Gastroesophageal sphincter (tissue), 4 donors: ENCODE measurements around the gene TSHZ2. TPM values are rescaled to one million over a fixed set of nuclear protein-coding genes. Genes with fewer than 3 reads are reported as not detected.

ENCODE experiments used
- ATAC-seq: fragments of 150-250 bp; one replicate; pipeline ENCODE4 v1.9.1; 2016; ENCODE audit warnings: mild to moderate bottlenecking, moderate library complexity
- H3K27ac ChIP-seq, 4 donors: fragments of 200-600 bp; sonication (generic) in 3 of 4; 1 replicate in 3 of 4; 2 replicates in 1 of 4; pipeline ENCODE4 v1.5.1; 2016 to 2019
- H3K27me3 ChIP-seq: fragments of 200-600 bp; sonication (generic); one replicate; pipeline ENCODE4 v1.5.1; 2019
- H3K36me3 ChIP-seq, 2 donors: fragments of 200-600 bp; sonication (generic); one replicate each; pipeline ENCODE4 v1.5.1; 2019; ENCODE audit warnings: control low read depth in 1 of 2
- H3K4me1 ChIP-seq, 3 donors: fragments of 200-600 bp; sonication (generic); 1 replicate in 2 of 3; 2 replicates in 1 of 3; pipeline ENCODE4 v1.5.1; 2016 to 2019; ENCODE audit warnings: control low read depth in 2 of 3
- H3K4me3 ChIP-seq, 2 donors: fragments of 200-600 bp; sonication (generic); one replicate each; pipeline ENCODE4 v1.5.1; 2019; ENCODE audit warnings: mild to moderate bottlenecking in 1 of 2, moderate library complexity in 1 of 2
- H3K9me3 ChIP-seq, 3 donors: fragments of 200-600 bp; sonication (generic); one replicate each; pipeline ENCODE4 v1.5.1; 2017 to 2019; ENCODE audit warnings: control low read depth in 2 of 3
- EP300 ChIP-seq: sonication (generic); formaldehyde crosslinking; IDR thresholded peaks from one replicate; pipeline ENCODE4 v1.6.1; 2017; ENCODE audit warnings: antibody characterized with exemption, mild to moderate bottlenecking
- POLR2A ChIP-seq, 2 donors: fragments of 450-650 bp; IDR thresholded peaks; one replicate each; pipeline ENCODE4 v1.6.1; 2017; ENCODE audit warnings: antibody characterized with exemption in 2 of 2, mild to moderate bottlenecking in 2 of 2, moderate library complexity in 1 of 2
- POLR2AphosphoS5 ChIP-seq: sonication (generic); formaldehyde crosslinking; IDR thresholded peaks from one replicate; pipeline ENCODE4 v1.6.1; 2017; ENCODE audit warnings: antibody characterized with exemption
- WGBS, 2 donors: methylation state at CpG; one replicate each; pipeline ENCODE4 v1.1.5; 2018; ENCODE audit warnings: low coverage in 1 of 2; 5-methylcytosine and 5-hydroxymethylcytosine counted together
- total RNA-seq, 4 donors: library from RNA; depleted of rRNA; stranded (reverse); fragments of >200 nt; gene quantifications; one replicate each; pipeline ENCODE4 v1.1.0, GENCODE V29; 2016
- TF ChIP-seq, protein P1 (sequence below), 4 experiments: fragments of 200-600 bp in 2 of 4; fragments of 450-650 bp in 2 of 4; sonication (generic) in 1 of 4; IDR thresholded peaks; one replicate each; pipeline ENCODE4 v1.5.1; 2017 to 2019; ENCODE audit warnings: antibody characterized with exemption in 4 of 4, mild to moderate bottlenecking in 2 of 4, moderate library complexity in 2 of 4

The TSHZ2 gene
- total RNA-seq, 4 donors from 2014 or later, result 9.9 to 21.3 (median 12.2) TPM

DNA sequence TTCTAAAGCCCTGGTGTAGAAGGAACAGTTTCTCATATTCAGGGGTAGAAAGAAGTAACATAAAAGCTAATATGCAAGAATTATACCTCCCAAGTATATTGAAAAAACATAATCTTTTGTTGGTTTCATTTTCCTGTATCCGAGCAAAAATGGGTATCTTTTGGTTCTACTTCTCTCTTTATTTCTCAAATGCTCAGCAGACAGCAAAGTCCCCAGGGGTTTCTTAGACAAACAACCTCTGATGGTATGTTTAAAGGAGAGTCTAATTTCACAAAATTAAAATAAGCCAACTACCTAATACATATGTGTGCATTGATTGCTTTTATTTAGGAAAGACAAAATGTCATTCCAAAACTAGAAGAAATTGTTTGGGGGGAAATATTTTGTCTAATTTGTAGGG is 131.0 kb downstream of the TSHZ2 start:
- H3K9me3 ChIP-seq, result no peaks in the 10 kb centered on the region
- H3K27me3 ChIP-seq, result no peaks in the 10 kb centered on the region
- ATAC-seq, result no peak
- WGBS, 2 donors, result 78 to 93% methylated on average over 1 of the region's 1 CpG
- no peaks in the 10 kb centered on the region for H3K36me3 ChIP-seq
- H3K4me3 ChIP-seq, result no peak overlapping the region
- TF ChIP-seq POLR2AphosphoS5 (no peak), POLR2A (IDR thresholded peaks at IDR 0.05) (no peak), EP300 (no peak)
- TF ChIP-seq, protein P1, sequence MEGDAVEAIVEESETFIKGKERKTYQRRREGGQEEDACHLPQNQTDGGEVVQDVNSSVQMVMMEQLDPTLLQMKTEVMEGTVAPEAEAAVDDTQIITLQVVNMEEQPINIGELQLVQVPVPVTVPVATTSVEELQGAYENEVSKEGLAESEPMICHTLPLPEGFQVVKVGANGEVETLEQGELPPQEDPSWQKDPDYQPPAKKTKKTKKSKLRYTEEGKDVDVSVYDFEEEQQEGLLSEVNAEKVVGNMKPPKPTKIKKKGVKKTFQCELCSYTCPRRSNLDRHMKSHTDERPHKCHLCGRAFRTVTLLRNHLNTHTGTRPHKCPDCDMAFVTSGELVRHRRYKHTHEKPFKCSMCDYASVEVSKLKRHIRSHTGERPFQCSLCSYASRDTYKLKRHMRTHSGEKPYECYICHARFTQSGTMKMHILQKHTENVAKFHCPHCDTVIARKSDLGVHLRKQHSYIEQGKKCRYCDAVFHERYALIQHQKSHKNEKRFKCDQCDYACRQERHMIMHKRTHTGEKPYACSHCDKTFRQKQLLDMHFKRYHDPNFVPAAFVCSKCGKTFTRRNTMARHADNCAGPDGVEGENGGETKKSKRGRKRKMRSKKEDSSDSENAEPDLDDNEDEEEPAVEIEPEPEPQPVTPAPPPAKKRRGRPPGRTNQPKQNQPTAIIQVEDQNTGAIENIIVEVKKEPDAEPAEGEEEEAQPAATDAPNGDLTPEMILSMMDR (IDR thresholded peaks at IDR 0.05), result no peak
- peaks cover 0 to 7% (median 3%) of the 10 kb centered on the region in 3 donors for H3K4me1 ChIP-seq
- H3K27ac ChIP-seq, result no peak overlapping the region

DNA sequence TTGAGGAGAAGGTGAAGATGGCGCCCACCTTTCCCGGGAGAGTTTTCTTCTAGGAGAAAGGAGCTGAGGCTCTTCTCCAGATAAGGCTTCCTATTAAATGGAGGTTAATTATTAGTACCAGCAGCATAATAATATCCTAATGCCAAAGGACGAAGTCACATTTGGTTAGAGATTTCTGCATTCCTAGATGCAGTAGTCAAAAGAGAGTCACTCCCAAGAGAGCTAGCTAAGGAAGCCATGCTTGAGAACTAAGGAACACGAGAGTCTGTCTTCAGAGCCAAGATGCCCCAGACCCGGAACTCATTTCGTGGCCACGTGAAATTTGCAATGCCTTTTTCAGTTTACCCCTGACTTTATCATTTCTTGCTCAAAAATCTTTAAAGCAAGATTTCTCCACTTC is 132.7 kb downstream of the TSHZ2 start:
- Histone ChIP-seq H3K27ac (no peak overlapping the region), H3K9me3 (no peaks in the 10 kb centered on the region), H3K4me1 (peaks cover 0 to 7% (median 3%) of the 10 kb centered on the region in 3 donors), H3K4me3 (no peak overlapping the region), H3K36me3 (no peaks in the 10 kb centered on the region), H3K27me3 (no peaks in the 10 kb centered on the region)
- 68 to 79% methylated on average over 5 to 7 of the region's 7 CpGs for WGBS, 2 donors
- ATAC-seq, result no peak
- TF ChIP-seq POLR2AphosphoS5 (no peak), POLR2A (IDR thresholded peaks at IDR 0.05) (no peak), EP300 (no peak)
- TF ChIP-seq, protein P1 (IDR thresholded peaks at IDR 0.05), result no peak

DNA sequence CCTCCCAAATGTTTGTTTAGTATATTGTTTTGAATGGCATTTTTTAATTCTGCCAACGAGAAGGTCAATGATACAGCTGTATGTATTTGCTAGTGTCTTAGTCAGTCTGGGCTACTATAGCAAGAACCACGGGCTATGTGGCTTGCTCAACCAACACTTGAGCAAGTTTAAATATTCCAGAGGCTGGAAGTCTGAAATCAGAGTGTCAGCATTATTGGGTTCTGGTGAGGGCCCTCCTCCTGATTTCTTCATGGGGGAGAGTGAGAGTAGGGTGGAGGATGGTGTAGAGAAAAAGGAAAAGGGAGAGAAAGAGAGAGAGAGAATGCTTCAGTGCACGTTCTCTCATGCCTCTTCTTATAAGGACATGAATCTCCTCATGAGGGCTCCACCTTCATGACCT is 144.6 kb downstream of the TSHZ2 start:
- no peak for ATAC-seq
- WGBS, 2 donors, result 63 to 89% methylated on average over 1 to 3 of the region's 3 CpGs
- TF ChIP-seq EP300 (no peak), POLR2A (IDR thresholded peaks at IDR 0.05) (no peak), POLR2AphosphoS5 (no peak)
- TF ChIP-seq, protein P1 (IDR thresholded peaks at IDR 0.05), result no peak
- Histone ChIP-seq H3K4me3 (no peak overlapping the region), H3K9me3 (no peaks in the 10 kb centered on the region), H3K27ac (no peak overlapping the region), H3K4me1 (no peaks in the 10 kb centered on the region), H3K27me3 (no peaks in the 10 kb centered on the region), H3K36me3 (no peaks in the 10 kb centered on the region)

DNA sequence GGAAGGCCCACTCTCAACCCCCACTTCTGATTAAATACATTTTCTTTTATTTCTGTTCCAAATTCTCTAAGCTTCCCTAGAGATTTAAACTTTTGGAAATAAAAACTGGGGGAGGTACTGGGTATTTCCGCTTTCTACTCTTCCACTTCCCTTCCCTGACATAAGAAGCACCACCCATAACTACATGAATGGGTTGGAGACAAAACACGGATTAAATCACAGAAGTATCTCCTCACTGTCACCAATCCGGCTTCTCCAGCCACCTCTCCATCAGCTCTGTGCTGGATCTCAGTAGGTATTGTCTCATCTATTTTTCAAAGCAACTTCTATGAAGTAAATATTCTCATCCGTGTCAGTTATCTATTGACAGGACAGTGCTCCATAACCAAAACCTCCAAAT is 150.7 kb downstream of the TSHZ2 start:
- H3K27ac ChIP-seq, result no peak overlapping the region

DNA sequence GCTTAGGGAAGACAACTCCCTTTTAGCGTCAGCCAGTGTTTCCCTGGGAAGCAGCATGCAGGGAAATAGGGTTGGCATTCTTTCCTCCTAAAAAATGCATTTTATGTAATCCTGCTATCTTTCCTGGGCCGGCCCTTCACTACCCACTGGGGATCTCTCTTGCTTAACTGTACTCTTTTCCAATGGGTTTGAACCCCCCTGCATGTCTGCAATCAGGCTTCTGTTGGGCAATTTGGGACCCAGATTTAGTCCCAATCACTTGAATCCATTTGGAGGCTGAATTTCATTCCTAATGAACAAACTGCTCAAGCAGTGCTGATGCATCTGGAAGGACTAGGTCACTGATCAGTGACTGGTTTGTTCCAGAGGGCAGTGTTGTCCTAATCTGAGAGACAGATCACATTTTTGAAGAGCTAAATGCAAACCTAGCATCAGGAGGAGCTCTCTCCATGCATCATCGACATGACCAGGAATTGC is 152.0 kb downstream of the TSHZ2 start:
- H3K36me3 ChIP-seq, result no peaks in the 10 kb centered on the region
- ATAC-seq, result peak; percentile 92
- no peak for TF ChIP-seq POLR2A (IDR thresholded peaks at IDR 0.05)
- TF ChIP-seq POLR2AphosphoS5, result peak; percentile 63
- H3K4me1 ChIP-seq, result no peaks in the 10 kb centered on the region
- no peaks in the 10 kb centered on the region for H3K27me3 ChIP-seq
- peak overlapping the region in 1 of 4 donors; percentile 23 for H3K27ac ChIP-seq
- no peak overlapping the region for H3K4me3 ChIP-seq
- WGBS, 2 donors, result 62 to 63% methylated on average over 3 of the region's 3 CpGs
- no peaks in the 10 kb centered on the region for H3K9me3 ChIP-seq

More for the DNA sequence above, 150.7 kb downstream of the TSHZ2 start:
- H3K4me3 ChIP-seq, result no peak overlapping the region
- H3K27me3 ChIP-seq, result no peaks in the 10 kb centered on the region
- WGBS, 2 donors, result 66 to 72% methylated on average over 4 of the region's 4 CpGs
- ATAC-seq, result no peak
- H3K4me1 ChIP-seq, result no peaks in the 10 kb centered on the region
- H3K9me3 ChIP-seq, result no peaks in the 10 kb centered on the region
- TF ChIP-seq POLR2AphosphoS5 (no peak), POLR2A (IDR thresholded peaks at IDR 0.05) (no peak), EP300 (no peak)
- TF ChIP-seq, protein P1 (IDR thresholded peaks at IDR 0.05), result no peak
- H3K36me3 ChIP-seq, result no peaks in the 10 kb centered on the region
